Cerebellar cortex (tissue), 1 donor: ENCODE measurements around the gene SNX19.

Experiments used
- DNase-seq: peaks from one replicate; pipeline ENCODE4 v3.0.0-alpha.2; 2015; ENCODE audit warnings: low spot score

SNX19 gene

DNA sequence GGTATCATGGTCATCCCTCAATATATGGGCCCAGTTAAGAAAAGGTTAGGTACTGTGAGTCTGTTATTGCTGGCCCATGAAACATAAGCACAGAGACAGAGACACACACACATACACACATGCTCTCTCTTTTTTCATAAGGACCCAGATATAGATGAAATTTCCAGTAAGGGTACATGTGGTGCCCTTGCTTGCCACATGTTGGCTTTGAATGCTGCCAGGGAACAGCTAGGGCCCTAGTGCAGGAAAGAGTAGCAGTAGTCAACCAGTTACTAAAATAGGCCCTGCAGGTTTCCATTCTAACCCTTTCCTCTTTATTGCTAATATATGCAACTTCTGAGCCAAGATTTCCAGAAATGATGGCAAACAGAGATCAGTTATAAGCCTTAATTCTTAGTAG, 9.1 kb downstream of the SNX19 start:
- DNase-seq: no peak

DNA sequence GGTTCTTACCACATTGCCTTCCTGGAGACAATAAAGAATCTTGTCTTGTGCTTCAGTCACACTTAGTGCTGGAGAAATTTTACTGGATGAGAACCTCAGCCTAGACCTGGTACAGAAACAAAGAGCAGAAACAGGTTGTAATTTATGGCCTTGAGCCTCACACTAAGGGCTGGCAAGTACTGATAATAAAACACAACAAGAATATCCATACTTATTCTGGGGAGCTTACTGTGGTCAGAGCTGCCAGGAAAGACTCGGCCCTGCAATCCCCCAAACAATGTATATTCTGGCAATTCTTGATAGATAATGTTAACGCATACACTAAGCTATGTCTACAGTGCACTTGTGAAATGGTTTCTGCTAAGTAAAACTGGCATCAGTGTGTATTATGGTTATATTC, 9.7 kb downstream of the SNX19 start:
- DNase-seq: no peak

DNA sequence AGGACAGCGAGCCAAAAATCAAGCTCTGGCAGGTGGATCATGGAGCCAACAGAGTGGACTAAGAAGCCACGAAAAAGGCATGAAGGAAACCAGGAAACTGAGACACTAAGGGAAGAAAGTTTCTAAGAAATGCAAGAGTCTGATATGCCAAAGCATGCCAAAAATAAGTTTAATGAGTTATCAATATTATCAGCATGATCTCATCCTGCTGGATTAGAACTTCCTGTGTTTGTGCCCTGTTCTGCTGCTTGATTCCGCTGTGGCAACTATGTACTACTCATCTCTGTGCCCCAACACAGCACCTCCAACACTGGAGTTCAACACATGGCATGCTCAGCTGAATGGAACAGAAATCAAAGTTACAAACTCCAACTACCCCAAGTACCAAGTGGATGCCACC, 10.8 kb downstream of the SNX19 start:
- DNase-seq: no peak

DNA sequence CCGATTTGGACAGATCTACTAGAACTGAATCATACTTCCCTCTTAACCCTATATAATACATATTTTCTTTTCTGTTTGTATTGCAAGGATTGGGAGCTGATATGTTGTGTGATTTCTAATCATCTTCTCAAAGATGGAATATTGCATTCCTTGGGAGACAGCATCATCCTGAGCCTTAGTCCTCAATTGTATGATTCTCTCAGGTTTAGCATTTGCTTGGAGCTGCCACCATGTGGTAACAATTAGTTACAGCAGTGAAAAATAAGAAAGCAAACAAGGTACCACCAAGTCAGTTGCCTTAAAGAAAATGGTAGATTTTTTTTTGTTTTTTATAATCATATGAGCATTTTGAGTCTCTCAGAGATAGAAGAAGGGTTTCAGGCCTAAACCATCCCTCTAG, 11.9 kb downstream of the SNX19 start:
- no peak for DNase-seq

DNA sequence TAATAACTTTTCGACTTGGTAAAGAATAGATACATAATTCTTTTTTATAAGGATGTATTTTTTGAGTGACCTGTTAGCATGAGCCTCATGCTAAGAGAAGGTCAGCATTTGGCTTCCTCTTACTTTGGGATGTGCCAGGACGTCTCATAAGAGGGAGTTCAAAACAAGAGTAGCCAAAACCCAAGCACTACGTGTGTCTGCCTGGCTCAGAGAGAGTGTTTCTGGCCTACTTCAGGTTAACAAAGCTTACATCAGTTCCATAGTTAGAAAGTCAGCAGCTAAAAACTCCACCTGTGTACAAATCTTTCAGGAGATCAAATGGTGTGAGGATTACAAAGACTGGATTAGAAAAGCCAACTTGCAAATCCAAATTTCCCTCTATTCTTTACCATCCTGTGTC, 13.9 kb downstream of the SNX19 start:
- no peak for DNase-seq

DNA sequence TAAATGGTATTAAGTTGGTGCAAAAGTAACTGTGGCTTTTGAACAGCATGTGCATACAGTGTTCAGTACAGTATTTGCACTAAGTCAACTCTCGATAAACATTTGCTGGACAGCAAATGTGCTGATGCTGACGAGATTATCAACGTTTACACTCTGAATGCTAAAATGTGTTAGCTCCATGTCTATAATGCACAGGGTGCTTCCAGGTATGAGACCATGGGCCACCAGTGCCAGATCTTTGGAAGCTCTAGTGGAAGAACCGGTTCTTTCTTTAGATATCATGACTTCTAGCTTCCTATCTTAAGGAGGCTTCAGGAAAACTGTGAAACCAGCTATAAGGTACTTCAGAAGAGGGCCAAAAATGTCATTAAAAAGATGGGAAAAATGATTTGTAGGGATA, 17.2 kb downstream of the SNX19 start:
- DNase-seq: no peak

DNA sequence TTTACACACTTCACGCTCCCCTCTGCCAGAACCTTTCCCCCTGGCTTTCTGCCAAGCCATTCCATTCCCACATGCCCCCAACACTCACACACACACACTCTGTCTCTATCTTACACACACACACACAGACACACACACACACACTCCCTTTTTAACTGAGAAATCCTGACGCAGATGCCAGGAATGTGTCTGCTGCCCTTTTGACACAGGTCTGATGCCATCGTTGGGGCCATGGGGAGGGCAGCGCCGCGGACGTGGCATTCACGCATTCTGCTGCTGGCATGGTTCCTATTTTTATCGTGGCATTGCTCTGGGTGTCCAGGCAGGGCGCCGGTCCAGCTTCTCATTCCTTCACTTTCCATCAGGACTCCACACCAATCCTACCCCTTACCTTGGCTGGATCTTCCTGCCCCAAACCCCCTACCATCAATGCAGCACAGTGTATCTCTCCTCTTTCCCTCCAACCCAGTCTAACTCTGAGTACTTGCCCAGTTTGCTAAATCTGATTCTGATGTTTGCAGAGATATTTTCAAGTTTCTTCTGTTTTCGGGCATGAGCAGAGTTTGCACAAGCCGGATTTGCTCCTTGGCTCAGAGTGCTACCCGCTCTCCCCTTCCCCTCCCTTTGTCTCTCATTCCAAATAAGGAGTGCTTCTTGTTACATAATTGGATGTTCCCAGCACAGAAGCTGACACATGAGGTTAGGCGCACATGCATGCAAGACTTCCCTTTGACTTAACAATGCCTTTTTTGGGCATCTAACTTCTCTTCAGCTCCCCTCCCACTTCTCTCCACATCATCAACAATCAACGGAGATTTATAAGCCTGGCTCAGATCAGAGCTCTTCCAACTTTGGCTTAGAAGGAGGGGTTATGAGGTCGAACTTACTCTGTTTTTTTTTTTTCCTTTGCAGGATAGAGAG, 18.8 kb downstream of the SNX19 start:
- DNase-seq: no peak

DNA sequence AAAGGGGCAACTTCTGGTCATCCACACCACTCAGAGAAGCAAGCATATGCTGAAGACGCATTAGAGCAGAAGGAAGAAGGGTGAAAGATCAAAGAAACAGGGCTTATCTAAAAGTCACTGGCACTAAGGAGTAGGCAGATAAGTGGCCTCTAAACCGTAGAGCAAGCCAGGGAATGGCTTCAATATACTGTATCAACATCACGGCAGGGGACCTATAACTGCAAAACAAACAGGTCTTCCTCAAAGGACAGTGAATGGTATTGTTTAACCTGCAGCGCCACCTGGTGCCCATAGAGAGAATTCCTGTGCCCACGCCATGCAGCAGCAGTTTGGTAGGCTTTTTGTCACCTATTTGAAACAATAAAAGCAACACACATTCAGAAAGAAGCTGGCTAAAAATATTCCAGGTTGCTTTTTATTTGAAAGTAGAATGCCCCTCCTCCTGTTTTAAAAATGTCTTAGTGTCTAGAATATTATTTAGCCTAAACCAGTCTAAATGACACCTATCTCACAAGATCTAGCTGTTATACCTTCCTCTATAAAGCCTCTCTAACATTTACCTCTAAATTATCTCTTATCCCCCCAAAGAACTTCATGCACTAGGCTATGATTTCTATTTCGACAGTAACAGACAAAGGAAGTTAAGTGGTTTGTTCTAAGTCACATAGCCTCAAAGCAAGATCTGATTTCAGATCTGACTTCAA, 21.8 kb downstream of the SNX19 start:
- peak; percentile 81 for DNase-seq

DNA sequence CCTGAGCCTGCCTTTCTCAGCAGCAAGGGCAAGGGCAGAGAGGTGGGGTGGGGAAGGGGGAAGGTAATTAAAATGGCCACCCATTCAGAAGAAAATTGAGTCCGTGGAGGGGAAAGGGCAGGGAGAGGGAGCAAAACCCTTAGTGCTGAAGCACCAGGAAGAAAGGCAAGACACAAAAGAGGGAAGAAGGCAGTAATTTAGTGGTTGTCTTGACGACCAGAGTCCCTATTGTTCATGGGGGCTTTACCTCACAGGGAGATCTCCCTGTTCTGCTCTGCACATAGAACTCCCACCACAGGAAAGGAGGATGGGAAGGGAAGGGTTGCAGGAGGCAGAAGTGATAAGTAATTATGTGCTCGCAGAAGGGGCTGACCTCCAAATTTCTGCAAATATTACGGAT, 23.4 kb downstream of the SNX19 start:
- DNase-seq: no peak

DNA sequence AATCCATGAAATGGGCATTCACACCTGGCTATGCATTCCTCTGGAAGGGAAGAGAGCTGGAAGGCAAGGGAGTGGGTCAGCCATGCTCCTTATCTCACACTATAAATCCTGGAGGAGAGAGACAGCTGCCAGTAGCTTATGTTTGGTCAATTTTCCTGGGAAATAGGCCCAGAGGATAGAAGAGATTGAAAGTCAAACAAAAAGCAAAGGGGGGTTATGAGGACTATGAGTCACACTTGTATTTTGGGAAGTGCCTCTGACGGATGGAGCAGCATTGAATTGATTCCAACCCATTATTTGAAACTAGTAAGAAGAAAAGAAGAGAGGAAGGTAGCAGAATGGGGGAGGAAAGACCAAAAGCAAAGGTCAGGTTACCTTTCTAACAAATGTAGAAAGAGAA, 25.0 kb downstream of the SNX19 start:
- no peak for DNase-seq

DNA sequence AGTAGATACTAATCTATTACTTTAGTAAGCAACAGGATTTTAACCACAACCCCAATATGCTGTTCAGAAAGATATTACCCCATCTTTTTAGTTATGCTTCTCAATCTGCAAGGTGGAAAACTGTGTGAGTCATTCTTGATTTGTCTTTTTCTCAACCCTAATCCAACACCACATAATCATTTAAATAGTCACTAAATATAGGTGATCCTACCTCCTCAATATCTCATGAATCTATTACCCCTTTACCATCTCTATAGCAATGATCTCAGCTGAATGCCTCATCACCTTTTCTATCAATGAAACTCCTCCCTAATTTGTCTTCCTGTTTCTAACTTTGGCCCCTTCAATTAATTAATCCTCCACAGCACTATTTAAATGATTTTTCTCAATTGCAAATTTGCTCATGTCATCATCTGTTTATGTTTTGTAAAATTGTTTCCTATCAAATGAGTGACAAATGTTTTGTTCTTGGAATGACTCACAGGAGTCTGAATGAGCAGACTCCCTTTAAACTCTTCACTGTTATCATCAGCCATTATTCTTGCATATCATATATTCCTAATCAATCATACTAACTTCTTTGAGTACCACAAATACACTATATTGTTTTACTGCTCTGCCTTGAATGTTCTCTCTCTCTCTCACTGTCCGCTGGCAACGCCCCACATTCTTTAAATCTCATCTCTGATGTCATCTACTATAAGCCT, 26.1 kb downstream of the SNX19 start:
- DNase-seq: no peak

DNA sequence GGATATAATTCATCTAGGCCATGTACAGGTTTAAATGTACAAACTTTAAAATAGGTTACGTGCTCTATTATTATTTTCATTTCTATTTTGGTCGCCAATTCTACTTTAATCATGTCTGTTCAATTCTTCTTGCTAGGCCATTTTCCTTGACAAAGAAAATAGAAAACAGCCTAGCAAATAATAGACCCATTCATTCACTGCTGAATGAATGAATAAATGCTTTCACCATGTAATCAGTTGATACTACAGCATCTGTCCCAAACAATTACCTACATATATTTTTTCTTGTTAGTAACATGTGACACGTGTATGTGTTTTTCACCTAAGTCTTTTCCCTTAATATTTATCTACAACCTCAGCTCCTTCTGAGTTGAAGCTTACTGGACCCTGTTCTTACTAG, 27.5 kb downstream of the SNX19 start:
- no peak for DNase-seq

DNA sequence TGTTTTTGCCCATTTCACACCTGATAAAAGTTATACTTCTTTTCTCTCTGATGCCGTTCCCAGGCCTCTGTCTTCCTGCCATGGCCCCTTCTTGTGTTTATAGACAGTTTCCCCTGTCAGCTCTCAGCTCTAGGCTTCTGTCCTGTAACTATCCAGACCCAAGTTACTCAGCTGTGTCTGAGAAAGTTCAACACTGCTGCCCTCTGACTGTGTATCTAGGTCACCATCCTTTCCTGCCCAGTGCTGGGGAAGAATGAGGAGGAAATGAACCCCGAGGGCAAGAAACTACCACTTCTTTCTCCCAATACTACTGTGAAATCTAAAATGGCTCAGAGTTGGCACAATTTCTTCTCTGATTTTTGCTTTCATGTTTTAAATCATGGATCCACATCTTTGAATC, 29.6 kb downstream of the SNX19 start:
- DNase-seq: no peak

DNA sequence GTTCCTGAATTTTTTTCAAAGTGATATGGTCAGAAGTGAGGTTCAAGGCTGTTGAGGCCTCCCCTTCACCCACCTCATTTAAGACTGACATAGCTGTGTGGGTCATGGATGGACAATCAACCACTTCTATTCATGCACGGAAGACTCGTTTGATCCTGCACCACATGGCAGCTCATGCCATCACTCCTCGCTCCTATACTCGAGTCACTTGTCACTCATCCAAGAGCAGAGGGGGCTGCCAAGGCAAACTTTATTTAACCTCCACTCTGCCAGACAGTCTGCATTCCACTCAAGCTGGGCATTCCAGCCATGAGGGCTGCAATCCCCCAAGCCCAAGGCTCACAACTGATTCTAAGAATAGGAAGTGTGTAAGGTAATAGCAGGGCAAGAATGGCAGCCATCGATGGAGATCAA, 34.1 kb downstream of the SNX19 start:
- no peak for DNase-seq

DNA sequence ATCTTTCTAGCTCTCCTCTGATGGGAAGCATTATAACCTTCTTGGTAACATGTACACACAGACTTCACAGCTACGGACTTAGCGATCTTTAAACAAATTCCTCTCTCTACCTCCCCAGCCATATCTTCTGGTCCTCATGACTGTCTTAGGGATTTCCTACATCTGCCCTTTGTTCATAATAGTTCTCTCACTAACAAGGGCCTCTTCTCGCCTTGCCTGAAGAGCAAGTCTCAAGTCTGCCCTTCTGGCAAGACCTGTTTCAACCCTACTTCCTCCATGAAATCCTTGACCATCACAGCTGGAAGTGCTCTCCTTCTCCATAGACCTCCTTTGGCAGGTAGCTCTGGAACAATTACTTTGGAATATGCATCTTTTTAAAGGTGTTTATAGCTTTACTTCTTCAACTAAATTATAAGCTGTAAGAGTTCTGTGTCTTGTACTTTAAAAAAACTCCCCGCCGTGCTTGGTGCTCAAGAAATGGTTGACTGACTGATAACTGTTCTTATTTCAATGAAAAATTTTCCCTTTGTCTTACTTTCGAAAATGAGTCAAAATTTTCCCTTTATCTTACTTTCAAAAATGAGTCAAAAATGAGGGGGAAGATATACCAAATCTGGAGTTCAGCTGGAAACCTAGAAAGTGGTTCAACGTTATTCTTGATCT, 34.7 kb downstream of the SNX19 start:
- DNase-seq: no peak

DNA sequence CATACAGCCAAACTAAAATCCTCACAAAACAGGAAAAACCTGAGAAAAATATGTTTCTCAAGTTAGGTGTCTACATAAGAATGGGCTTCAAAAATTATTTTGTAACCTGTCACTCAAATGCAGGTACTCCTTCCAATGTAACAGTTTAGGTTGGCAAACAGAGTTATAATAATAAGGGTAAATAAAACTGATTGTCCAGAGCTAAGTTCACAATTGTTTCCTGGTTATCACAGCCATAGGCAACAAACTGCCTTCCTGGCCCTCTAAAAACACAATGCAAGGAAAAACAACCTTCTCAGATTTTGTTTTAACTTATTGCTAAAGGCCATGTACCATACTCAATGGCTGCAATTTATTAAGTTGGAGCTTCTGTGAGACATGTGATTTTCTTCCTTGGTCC, 36.4 kb downstream of the SNX19 start:
- no peak for DNase-seq

DNA sequence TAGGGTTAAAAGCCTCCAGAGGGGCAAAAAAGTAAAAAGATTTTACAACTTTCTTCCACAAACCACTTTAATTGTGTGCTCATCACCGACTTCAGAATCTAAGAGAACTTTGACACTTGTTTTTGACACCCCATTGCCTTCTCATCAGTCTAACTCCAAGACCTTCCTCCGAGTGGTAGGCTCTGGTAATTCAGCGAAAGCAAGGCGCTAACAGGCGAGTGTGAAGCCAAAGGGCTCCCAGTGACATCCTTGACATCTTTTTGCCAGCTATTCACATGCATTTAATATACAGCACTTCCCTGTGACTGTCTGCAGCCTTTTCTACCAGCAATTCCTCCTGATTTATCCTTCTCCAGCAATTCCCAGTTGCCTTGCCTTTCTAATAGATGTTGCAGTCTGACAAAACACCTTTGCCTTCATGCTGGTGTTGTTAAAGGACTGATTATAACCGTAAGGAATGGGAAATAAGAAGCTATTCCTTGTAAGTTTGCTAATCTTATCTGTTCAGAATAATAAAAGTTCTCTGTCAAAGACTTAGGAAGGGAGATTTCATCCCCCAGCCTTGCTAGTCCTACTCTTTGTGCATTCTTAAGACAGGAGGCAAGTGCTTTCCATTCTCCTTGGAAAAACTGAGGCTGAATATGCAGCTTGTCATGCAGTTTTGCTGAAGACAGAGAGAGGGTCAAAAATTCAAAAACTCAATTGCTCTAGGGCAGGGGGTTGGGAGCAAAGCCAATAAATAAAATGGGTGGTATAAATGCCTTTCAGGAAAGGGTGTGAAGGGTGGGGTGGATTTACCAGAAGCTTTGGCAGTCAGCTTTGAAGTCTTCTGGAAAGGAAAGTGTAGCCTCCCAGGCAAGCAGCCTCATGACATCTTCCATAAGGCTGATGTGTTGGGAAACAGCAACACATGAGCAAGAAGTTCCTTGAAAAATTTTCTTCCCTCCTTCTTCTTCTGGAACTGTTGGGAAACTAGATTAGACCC, 39.1 kb downstream of the SNX19 start:
- no peak for DNase-seq

DNA sequence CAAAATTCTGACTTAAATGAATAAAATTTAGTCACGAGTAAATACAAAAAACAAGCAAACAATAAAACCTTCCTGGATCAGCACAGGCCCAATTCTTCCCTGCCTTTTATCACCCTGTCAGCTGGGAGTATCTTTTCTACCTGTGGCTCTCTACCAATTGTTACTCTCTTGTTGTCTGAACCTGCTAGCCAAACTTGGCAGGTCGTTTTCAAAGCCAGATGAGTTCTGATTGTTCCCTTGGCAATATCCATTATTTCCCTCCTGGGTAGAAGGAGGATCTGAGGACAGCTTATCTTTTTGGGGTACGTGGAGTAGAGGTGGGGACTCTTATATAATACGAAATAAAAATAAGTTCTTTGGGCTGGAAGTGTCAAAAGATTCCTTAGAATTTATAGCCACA, 40.2 kb downstream of the SNX19 start:
- DNase-seq: peak; percentile 57

DNA sequence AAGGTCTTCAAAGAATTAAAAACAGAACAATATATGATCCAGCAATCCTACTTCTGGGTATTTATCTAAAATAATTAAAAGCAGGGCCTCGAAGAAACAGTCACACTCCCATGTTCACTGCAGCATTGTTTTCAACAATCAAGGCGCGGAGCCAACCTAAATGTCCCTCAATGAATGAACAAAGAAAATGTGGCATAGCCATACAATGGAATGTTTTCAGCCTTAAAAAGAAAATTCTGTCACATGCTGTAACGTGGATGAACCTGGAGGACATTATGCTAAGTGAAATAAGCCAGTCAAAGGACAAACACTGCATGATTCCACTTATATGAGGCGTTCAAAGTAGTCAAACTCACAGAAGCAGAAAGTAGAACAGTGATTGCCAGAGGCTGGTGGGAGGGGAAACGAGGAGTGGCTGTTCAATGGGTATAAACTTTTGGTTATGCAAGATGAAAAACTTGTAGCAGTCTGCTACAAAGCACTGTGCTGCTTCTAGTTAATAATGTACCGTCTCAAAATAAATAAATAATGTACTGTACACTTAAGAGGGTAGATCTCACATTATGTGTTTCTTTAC, 41.2 kb downstream of the SNX19 start:
- DNase-seq: no peak

DNA sequence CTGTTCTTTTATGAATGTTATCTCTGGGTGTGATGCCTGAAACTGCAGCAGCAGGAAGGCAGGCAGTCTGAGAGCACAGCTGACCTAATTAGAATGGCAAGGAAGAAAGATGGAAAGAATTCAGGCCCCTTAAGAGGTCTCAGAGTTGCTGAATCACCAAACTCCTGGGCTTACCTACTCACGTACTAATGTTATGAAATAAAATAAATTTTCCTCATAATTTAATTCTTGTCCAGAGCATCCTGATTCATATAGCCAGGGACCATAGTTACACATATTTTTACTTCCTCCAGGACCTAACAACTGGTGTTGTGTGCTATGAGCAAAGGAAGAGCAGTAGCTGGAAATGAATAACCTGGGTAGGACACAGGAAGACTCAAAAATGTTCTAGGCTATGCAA, 41.9 kb downstream of the SNX19 start:
- DNase-seq: no peak

DNA sequence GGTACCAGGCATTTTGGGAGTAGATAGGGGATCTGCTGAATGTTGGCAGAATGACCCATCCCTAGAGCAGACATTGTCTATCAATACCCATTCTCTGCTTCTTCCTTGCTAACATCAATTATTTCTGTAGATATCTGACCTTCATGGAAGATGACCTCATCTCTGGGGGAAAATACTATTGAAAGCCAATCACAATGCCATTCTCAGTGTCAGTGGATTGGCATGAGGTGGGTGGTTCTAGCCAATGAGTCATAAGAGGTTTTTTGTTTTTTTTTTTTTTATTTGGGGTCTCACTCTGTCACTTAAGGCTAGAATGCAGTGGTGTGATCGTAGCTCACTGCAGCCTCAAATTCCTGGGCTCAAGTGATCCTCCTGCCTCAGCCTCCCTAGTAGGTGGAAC, 42.5 kb downstream of the SNX19 start:
- DNase-seq: no peak
